Activated T-cell treated with anti-CD3 and anti-CD28 coated beads, Interleukin-2, amount 50 U/mL, for 24 hours (primary cell): ENCODE measurements around the gene HOXC13.

Source experiments
- DNase-seq: peaks from one replicate; pipeline ENCODE4 v3.0.0-alpha.2; 2020
- H3K27ac Mint-ChIP-seq: 2 replicates; pipeline ENCODE4 v1.8.0; 2020; ENCODE audit warnings: mild to moderate bottlenecking, mixed read lengths
- H3K27me3 Mint-ChIP-seq: 2 replicates; pipeline ENCODE4 v1.8.0; 2020; ENCODE audit warnings: mixed read lengths
- H3K36me3 Mint-ChIP-seq: 2 replicates; pipeline ENCODE4 v1.8.0; 2020; ENCODE audit warnings: low read depth, mixed read lengths
- H3K4me1 Mint-ChIP-seq: 2 replicates; pipeline ENCODE4 v1.8.0; 2020; ENCODE audit warnings: low read depth, mixed read lengths
- H3K4me3 Mint-ChIP-seq: 2 replicates; pipeline ENCODE4 v1.8.0; 2020; ENCODE audit warnings: mild to moderate bottlenecking, moderate library complexity, mixed read lengths
- H3K9me3 Mint-ChIP-seq: 2 replicates; pipeline ENCODE4 v1.8.0; 2020; ENCODE audit warnings: mixed read lengths

HOXC13 gene

DNA sequence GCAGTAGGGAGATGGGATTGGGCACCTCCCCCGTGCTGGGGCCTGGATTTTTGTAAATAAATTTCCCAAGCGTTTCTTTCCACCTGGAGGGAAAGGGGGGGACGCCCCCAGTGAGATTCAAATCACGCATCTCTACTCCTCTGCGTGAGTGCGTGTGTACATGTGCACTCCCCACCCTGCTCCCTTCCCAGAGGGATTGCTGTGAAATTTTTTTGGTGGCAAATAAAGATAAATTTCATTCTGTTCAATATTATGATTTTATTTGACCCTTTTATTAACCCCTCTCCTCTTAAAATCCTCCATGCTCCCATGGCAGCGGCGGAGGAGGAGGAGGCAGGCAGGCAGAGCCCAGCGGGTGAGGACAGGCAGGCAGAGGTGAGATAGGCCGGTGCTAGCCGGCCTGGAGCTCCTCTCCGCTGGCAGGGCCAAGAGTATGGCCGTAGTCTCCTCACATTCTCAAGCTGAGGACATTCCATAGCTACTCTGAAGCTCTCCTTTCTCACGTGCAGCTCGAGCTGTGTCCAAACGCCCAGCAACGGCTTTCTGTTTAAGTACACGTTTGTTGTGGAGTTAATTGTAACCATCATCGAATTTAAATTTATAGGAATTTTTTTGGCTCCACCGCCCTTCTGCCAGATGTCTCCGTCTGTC, 37.7 kb downstream of the HOXC13 start:
- no peaks in the 10 kb centered on the region for H3K36me3 Mint-ChIP-seq
- peaks cover 20% of the 10 kb centered on the region for H3K4me1 Mint-ChIP-seq
- peaks cover 94% of the 10 kb centered on the region for H3K27me3 Mint-ChIP-seq
- no peak for DNase-seq
- H3K27ac Mint-ChIP-seq = no peak overlapping the region
- no peaks in the 10 kb centered on the region for H3K9me3 Mint-ChIP-seq
- no peak overlapping the region for H3K4me3 Mint-ChIP-seq

- H3K36me3 Mint-ChIP-seq = no peaks in the 10 kb centered on the region
- DNase-seq = no peak
- H3K27me3 Mint-ChIP-seq = peaks cover 93% of the 10 kb centered on the region
- no peak overlapping the region for H3K27ac Mint-ChIP-seq
- peaks cover 20% of the 10 kb centered on the region for H3K4me1 Mint-ChIP-seq
- no peak overlapping the region for H3K4me3 Mint-ChIP-seq
- no peaks in the 10 kb centered on the region for H3K9me3 Mint-ChIP-seq
Measured at GRCh38 chr12:53976823-53977595, 38.4 kb downstream of the HOXC13 start.

GRCh38 chr12:53977596-53978445, 39.2 kb downstream of the HOXC13 start:
- Mint-ChIP-seq H3K4me1 (peaks cover 20% of the 10 kb centered on the region), H3K27ac (no peak overlapping the region), H3K36me3 (no peaks in the 10 kb centered on the region), H3K9me3 (no peaks in the 10 kb centered on the region), H3K4me3 (no peak overlapping the region), H3K27me3 (peaks cover 93% of the 10 kb centered on the region)
- DNase-seq = no peak

DNA sequence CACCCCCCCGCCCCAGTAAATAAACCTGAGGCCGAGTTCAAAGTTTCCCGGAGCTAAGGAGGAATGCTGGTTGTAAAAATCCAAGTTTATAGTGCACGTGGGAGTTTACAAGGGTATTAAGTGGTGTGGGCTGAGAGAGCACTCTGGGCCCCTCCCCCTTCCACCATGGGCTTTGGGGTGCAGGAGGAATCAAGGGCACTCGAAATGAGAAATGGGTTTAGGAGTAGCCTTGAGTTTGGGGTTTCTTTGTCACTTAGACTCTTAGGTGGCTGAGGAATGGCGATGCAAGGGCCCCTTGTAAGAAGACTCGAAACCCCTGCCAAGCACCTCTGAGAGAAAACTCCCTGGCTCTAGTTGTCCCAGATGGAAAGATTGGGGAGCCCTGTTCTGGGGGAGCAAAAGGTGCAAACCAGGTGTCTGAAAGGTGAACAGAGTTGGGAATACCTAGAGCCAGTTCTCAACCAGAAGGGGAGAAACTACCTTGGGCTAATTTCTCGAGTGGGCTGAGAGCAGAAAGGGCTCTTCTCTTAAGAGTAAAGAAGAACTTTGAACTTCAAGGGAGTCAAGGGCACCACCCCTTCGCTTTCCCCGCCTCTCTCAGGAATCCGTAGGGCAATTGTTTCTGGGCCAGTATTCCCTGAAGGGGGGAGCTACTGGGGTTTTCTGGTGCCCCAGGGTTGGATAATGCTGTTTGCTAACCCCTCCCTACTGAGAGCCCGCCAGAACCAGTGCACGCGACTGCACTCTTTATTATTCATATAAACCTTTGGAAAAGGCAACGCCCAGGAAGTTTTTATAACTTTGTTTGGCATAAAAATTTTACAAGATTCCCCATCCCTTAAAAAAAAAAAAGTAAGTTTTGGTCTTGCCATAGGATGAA, 40.1 kb downstream of the HOXC13 start:
- no peak for DNase-seq
- H3K4me3 Mint-ChIP-seq = no peak overlapping the region
- no peaks in the 10 kb centered on the region for H3K9me3 Mint-ChIP-seq
- H3K27me3 Mint-ChIP-seq = peaks cover 95% of the 10 kb centered on the region
- H3K4me1 Mint-ChIP-seq = peaks cover 14% of the 10 kb centered on the region
- H3K27ac Mint-ChIP-seq = no peak overlapping the region
- no peaks in the 10 kb centered on the region for H3K36me3 Mint-ChIP-seq

- Mint-ChIP-seq H3K27ac (no peak overlapping the region), H3K9me3 (no peaks in the 10 kb centered on the region), H3K36me3 (no peaks in the 10 kb centered on the region), H3K27me3 (peaks cover 95% of the 10 kb centered on the region), H3K4me3 (no peak overlapping the region), H3K4me1 (peaks cover 11% of the 10 kb centered on the region)
- DNase-seq = no peak
Measured at GRCh38 chr12:53980104-53980801, 41.6 kb downstream of the HOXC13 start.

- peaks cover 9% of the 10 kb centered on the region for H3K4me1 Mint-ChIP-seq
- DNase-seq = no peak
- H3K27ac Mint-ChIP-seq = no peak overlapping the region
- H3K4me3 Mint-ChIP-seq = no peak overlapping the region
- H3K9me3 Mint-ChIP-seq = no peaks in the 10 kb centered on the region
- H3K36me3 Mint-ChIP-seq = no peaks in the 10 kb centered on the region
- peaks cover 95% of the 10 kb centered on the region for H3K27me3 Mint-ChIP-seq
Measured at GRCh38 chr12:53980802-53981496, 42.3 kb downstream of the HOXC13 start.

GRCh38 chr12:53981634-53982565, 43.3 kb downstream of the HOXC13 start:
- H3K27ac Mint-ChIP-seq = no peak overlapping the region
- DNase-seq = no peak
- H3K4me1 Mint-ChIP-seq = peaks cover 12% of the 10 kb centered on the region
- no peaks in the 10 kb centered on the region for H3K36me3 Mint-ChIP-seq
- no peaks in the 10 kb centered on the region for H3K9me3 Mint-ChIP-seq
- no peak overlapping the region for H3K4me3 Mint-ChIP-seq
- H3K27me3 Mint-ChIP-seq = peaks cover 95% of the 10 kb centered on the region

GRCh38 chr12:53982648-53983567, 44.3 kb downstream of the HOXC13 start:
- peaks cover 12% of the 10 kb centered on the region for H3K4me1 Mint-ChIP-seq
- no peaks in the 10 kb centered on the region for H3K9me3 Mint-ChIP-seq
- H3K27me3 Mint-ChIP-seq = peaks cover 95% of the 10 kb centered on the region
- no peaks in the 10 kb centered on the region for H3K36me3 Mint-ChIP-seq
- no peak for DNase-seq
- H3K27ac Mint-ChIP-seq = no peak overlapping the region
- H3K4me3 Mint-ChIP-seq = no peak overlapping the region

DNA sequence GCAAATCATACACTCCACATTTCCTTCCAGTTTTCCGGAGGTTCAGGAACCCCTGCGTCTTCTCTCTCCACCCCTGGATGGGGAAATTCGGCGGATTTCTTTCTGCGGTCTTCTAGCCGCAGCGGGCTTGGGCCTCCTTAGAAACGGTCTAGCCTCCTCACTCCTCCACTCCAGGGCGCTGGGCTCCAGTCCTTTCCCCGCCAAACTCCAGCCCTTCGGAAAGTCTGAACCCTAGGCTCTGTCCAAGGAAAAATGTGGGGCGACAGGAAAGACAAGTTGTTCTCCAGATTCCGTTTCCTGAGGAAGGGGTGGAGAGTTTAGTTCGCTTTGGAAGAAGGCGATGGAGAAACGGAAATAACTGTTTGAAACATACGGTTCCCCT, 44.9 kb downstream of the HOXC13 start:
- Mint-ChIP-seq H3K9me3 (no peaks in the 10 kb centered on the region), H3K4me3 (no peak overlapping the region), H3K36me3 (no peaks in the 10 kb centered on the region), H3K27ac (no peak overlapping the region), H3K4me1 (peaks cover 12% of the 10 kb centered on the region), H3K27me3 (peaks cover 95% of the 10 kb centered on the region)
- DNase-seq = no peak

DNA sequence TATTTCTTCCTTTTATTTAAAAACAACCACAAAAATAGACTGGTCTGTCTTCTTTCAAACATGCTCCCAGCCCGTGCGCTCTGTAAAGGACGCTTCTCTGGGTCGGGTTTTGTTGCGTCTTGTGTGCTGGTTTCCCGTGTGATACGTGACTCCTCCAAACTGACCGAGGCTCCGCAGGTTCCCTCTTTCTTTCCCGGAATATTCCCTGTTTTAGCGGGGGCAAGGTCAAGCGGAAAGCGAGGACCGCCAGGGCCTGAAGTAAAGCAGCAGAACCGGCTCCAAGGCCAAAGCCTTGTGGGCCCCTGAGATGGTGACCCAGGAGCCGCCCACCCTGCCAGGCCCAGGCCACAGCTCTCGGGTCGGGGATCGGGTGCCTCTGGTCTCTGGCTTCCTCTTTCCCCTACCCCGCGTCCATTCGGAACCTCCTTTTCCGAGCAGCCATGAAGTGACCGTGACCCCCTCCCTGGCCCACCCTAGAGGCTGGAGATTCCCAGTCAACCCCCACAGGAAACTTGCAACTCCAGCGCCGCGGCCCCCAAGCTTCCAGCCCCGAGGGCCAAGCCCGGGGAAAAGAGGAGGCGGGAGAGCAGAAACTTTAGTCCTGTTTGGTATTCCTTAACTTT, 45.4 kb downstream of the HOXC13 start:
- Mint-ChIP-seq H3K4me3 (no peak overlapping the region), H3K27ac (peak overlapping the region; percentile 18), H3K9me3 (no peaks in the 10 kb centered on the region), H3K27me3 (peaks cover 95% of the 10 kb centered on the region), H3K36me3 (no peaks in the 10 kb centered on the region), H3K4me1 (peaks cover 15% of the 10 kb centered on the region)
- DNase-seq = no peak

DNA sequence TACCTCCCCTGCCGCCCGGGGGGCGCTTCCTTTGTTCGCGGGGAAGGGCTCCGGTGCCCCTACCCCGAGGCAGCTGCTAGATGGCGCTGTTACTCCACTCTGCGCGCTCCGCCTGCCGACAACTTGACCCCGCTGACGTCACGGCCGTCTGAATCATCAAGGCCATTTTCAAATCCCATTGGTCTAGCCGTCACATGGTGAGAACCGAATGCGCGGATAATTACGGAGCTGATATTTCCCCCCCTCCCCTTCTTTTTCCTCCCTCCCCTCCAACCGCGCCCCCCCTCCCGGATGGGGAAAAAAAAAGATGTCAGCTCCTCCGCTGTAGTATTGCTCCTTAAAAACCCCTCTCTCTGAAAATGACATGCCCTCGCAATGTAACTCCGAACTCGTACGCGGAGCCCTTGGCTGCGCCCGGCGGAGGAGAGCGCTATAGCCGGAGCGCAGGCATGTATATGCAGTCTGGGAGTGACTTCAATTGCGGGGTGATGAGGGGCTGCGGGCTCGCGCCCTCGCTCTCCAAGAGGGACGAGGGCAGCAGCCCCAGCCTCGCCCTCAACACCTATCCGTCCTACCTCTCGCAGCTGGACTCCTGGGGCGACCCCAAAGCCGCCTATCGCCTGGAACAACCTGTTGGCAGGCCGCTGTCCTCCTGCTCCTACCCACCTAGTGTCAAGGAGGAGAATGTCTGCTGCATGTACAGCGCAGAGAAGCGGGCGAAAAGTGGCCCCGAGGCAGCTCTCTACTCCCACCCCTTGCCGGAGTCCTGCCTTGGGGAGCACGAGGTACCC, 46.5 kb downstream of the HOXC13 start, which contains the start of gene HOXC10:
Gene HOXC10, plus strand, starts transcription at position 246 of the 791 bp plus-strand sequence. Its CDS starts 114 bp downstream, at position 360.
- peak; percentile 83 for DNase-seq
- H3K27ac Mint-ChIP-seq = peak within 1 kb of the TSS; percentile 18
- H3K4me1 Mint-ChIP-seq = peaks cover 25% of the 10 kb centered on the region
- H3K36me3 Mint-ChIP-seq = no peaks in the 10 kb centered on the region
- H3K4me3 Mint-ChIP-seq = peak within 1 kb of the TSS; percentile 31
- H3K27me3 Mint-ChIP-seq = peaks cover 95% of the 10 kb centered on the region
- H3K9me3 Mint-ChIP-seq = no peaks in the 10 kb centered on the region
